Endothelial cell of umbilical vein (primary cell): Measurements from ENCODE around the gene LYRM9. TPM values are rescaled to one million over a fixed set of nuclear protein-coding genes. Genes with fewer than 3 reads are reported as not detected.

Source experiments
- BruUV-seq: library from RNA; stranded (reverse); fragments of 400-500 nt; replicated peaks from 2 replicates; lab custom pipeline; 2021; lab: Mats Ljungman, UMichigan
- CTCF ChIA-PET: fragments of 300-600, 350-600 bp; sonication (Branson Sonifier 250); formaldehyde crosslinking; loops from one replicate; lab custom pipeline; 2021; ENCODE audit warnings: antibody characterized with exemption, inconsistent platforms; lab: Charles Lee
- POLR2A ChIA-PET: fragments of 300-600, 350-600 bp; sonication (Branson Sonifier 250); formaldehyde crosslinking; loops from one replicate; lab custom pipeline; 2021; ENCODE audit warnings: antibody characterized with exemption, inconsistent platforms; lab: Charles Lee
- DNase-seq: peaks from one replicate; pipeline ENCODE4 v3.0.0-alpha.2; 2011; ENCODE audit warnings: low read depth, low spot score
- FAIRE-seq: peaks from 2 replicates; lab custom pipeline; 2011; peaks lifted over from hg19 to GRCh38; lab: Jason Lieb, UNC
- H2AFZ ChIP-seq: 2 replicates; pipeline ENCODE4 v1.6.0; 2012; ENCODE audit warnings: low read depth, low read length, control low read depth, inconsistent platforms
- H3K27ac ChIP-seq: 2 replicates; pipeline ENCODE4 v1.5.1; 2011; ENCODE audit warnings: low read depth, mild to moderate bottlenecking, control low read depth, low read length, moderate library complexity; ENCODE audit not compliant: insufficient read depth
- H3K27me3 ChIP-seq, 2 experiments: 2 replicates each; pipeline versions ENCODE4 v1.6.0 to v1.6.1; 2011; ENCODE audit warnings: low read length in 2 of 2, mixed read lengths in 1 of 2; ENCODE audit not compliant: control insufficient read depth in 2 of 2, insufficient read depth in 2 of 2
- H3K36me3 ChIP-seq, 2 experiments: 2 replicates in 1 of 2; 3 replicates in 1 of 2; pipeline ENCODE4 v1.5.1; 2011; ENCODE audit warnings: low read length in 2 of 2, mild to moderate bottlenecking in 1 of 2, moderate library complexity in 1 of 2; ENCODE audit not compliant: control insufficient read depth in 2 of 2, insufficient read depth in 2 of 2; ENCODE audit errors: extremely low read depth in 1 of 2
- H3K4me1 ChIP-seq: 3 replicates; pipeline ENCODE4 v1.5.1; 2011; ENCODE audit warnings: mild to moderate bottlenecking, low read length; ENCODE audit not compliant: control insufficient read depth, insufficient read depth; ENCODE audit errors: extremely low read depth
- H3K4me2 ChIP-seq: 2 replicates; pipeline ENCODE4 v1.6.1; 2011; ENCODE audit warnings: low read length, control low read depth, mixed read lengths; ENCODE audit not compliant: insufficient read depth
- H3K4me3 ChIP-seq, 3 experiments: fragments of 200-600 bp in 1 of 3; sonication (generic), shearing (Covaris generic) in 1 of 3; replicated peaks in 1 of 3; 2 replicates each; pipeline ENCODE4 v1.5.1; 2011 to 2016; ENCODE audit warnings: control low read depth in 3 of 3, low read length in 3 of 3, mild to moderate bottlenecking in 2 of 3, inconsistent platforms in 1 of 3, low read depth in 1 of 3, moderate library complexity in 1 of 3; ENCODE audit not compliant: insufficient read depth in 1 of 3
- H3K79me2 ChIP-seq: 2 replicates; pipeline ENCODE4 v1.6.0; 2012; ENCODE audit warnings: low read length, inconsistent platforms; ENCODE audit not compliant: control insufficient read depth, insufficient read depth
- H3K9ac ChIP-seq: replicated peaks from 2 replicates; pipeline ENCODE3; 2011; ENCODE audit warnings: low read length, control low read depth; ENCODE audit not compliant: insufficient read depth; ENCODE audit errors: extremely low read depth
- H3K9me1 ChIP-seq: replicated peaks from 3 replicates; pipeline ENCODE4 v1.6.0; 2011; ENCODE audit warnings: mild to moderate bottlenecking, low read length; ENCODE audit not compliant: control insufficient read depth, insufficient read depth; ENCODE audit errors: extremely low read depth
- H3K9me3 ChIP-seq: replicated peaks from 2 replicates; pipeline ENCODE4 v1.5.1; 2012; ENCODE audit warnings: low read length, inconsistent platforms; ENCODE audit not compliant: control insufficient read depth, insufficient read depth
- H4K20me1 ChIP-seq: replicated peaks from 2 replicates; pipeline ENCODE3; 2011; ENCODE audit warnings: mild to moderate bottlenecking, low read length; ENCODE audit not compliant: control insufficient read depth, insufficient read depth; ENCODE audit errors: extremely low read depth
- CTCF ChIP-seq, 2 donors: IDR thresholded peaks; 1 replicate in 1 of 2; 2 replicates in 1 of 2; pipeline ENCODE4 v1.5.1; 2011; ENCODE audit warnings: low read length in 2 of 2, mild to moderate bottlenecking in 2 of 2, moderate library complexity in 2 of 2, control low read depth in 1 of 2, inconsistent platforms in 1 of 2, low read depth in 1 of 2; ENCODE audit not compliant: insufficient read depth in 1 of 2; ENCODE audit errors: extremely low read depth in 1 of 2
- EZH2 ChIP-seq: IDR thresholded peaks from 2 replicates; pipeline ENCODE4 v1.6.1; 2012; ENCODE audit warnings: borderline replicate concordance, low read depth, mild to moderate bottlenecking, moderate library complexity, low read length, inconsistent platforms; ENCODE audit not compliant: severe bottlenecking
- FOS ChIP-seq: IDR thresholded peaks from 2 replicates; pipeline ENCODE4 v1.6.1; 2011; ENCODE audit warnings: mild to moderate bottlenecking, low read length, moderate library complexity, borderline replicate concordance; ENCODE audit not compliant: insufficient read depth
- GATA2 ChIP-seq: IDR thresholded peaks from 2 replicates; pipeline ENCODE4 v1.7.0; 2011; ENCODE audit warnings: low read depth, mild to moderate bottlenecking, moderate library complexity, mixed read lengths, low read length; ENCODE audit not compliant: insufficient read length, insufficient read depth
- JUN ChIP-seq: IDR thresholded peaks from 2 replicates; pipeline ENCODE4 v1.6.1; 2011; ENCODE audit warnings: borderline replicate concordance, low read depth; ENCODE audit not compliant: insufficient read length, insufficient read depth
- MAX ChIP-seq: IDR thresholded peaks from 2 replicates; pipeline ENCODE4 v1.6.1; 2011; ENCODE audit not compliant: insufficient read depth, insufficient read length
- MYC ChIP-seq: IDR thresholded peaks from one replicate; pipeline ENCODE4 v1.6.1; 2011; ENCODE audit warnings: mild to moderate bottlenecking, low read depth, low read length
- POLR2A ChIP-seq: IDR thresholded peaks from 2 replicates; pipeline ENCODE4 v1.6.1; 2012; ENCODE audit warnings: low read depth, mild to moderate bottlenecking, control low read depth, low read length
- POLR2AphosphoS5 ChIP-seq: IDR thresholded peaks from 2 replicates; pipeline ENCODE4 v1.6.1; 2012; ENCODE audit warnings: low read depth, mild to moderate bottlenecking, control low read depth, low read length, moderate library complexity; ENCODE audit not compliant: insufficient read depth
- dilution Hi-C: fragments of 300-500 bp; cut with MboI; formaldehyde crosslinking; loops from one replicate; pipeline ENCODE4 v1.15.0; 2019; ENCODE audit warnings: low sequenced_read_pairs; ENCODE audit not compliant: extremely low pct_ligation_motif_present
- intact Hi-C: fragments of 100-400 bp; cut with micrococcal nuclease; formaldehyde crosslinking; loops from one replicate; pipeline ENCODE4 v1.10.0; 2022
- polyA plus RNA-seq, 4 experiments: library from polyadenylated mRNA; depleted of rRNA in 3 of 4; stranded (reverse) in 3 of 4; unstranded in 1 of 4; fragments of >200 nt; gene quantifications; 2 replicates each; pipeline versions ENCODE4 v1.2.1 to v1.2.3, GENCODE V29; 2011 to 2012; ENCODE audit warnings: missing spikeins in 1 of 4
- total RNA-seq: library from RNA; stranded (reverse); gene quantifications from 2 replicates; pipeline ENCODE4 v1.2.3, GENCODE V29; 2021

The LYRM9 gene
- total and polyA plus RNA-seq, 2 donors (not counting 3 experiments of a cell fraction or from before 2014, with no cell fraction given), result 3.0 to 4.0 TPM

GRCh38 chr17:27904114-27904513 lies 10.9 kb upstream of the LYRM9 start:
- FAIRE-seq, result no peak
- no peaks in the 10 kb centered on the region for H4K20me1 ChIP-seq
- H3K4me3 ChIP-seq, result no peak overlapping the region
- no peak overlapping the region for H3K9ac ChIP-seq
- BruUV-seq, result no TSS peak
- H3K27ac ChIP-seq, result no peak overlapping the region
- H3K79me2 ChIP-seq, result no peaks in the 10 kb centered on the region
- TF ChIP-seq MAX (no peak), JUN (no peak), EZH2 (no peak), POLR2A (no peak), POLR2AphosphoS5 (no peak), CTCF (IDR thresholded peaks at IDR 0.05; ENCODE audit: extremely low read depth in 1 of 2, insufficient read depth in 1 of 2, low read depth in 1 of 2, low read length in 2 of 2) (no peak)
- no peaks in the 10 kb centered on the region for H3K9me3 ChIP-seq
- H3K27me3 ChIP-seq, result peaks cover 5 to 21% of the 10 kb centered on the region in 2 experiments
- no peaks in the 10 kb centered on the region for H3K9me1 ChIP-seq
- H3K36me3 ChIP-seq, result no peaks in the 10 kb centered on the region
- no peak overlapping the region for H3K4me2 ChIP-seq
- no peak for DNase-seq
- no peak overlapping the region for H2AFZ ChIP-seq
- POLR2A ChIA-PET, result no interaction called here
- no peaks in the 10 kb centered on the region for H3K4me1 ChIP-seq
- intact Hi-C loops, result no loop called here
- dilution Hi-C loops, result no loop called here
- CTCF ChIA-PET, result interaction anchor here (3.2 kb wide), 1 partner anchor 11 kb away, joined by 11 read pairs; the partner anchor contains the start of gene LYRM9

GRCh38 chr17:27899525-27899924 lies 6.4 kb upstream of the LYRM9 start:
- no peaks in the 10 kb centered on the region for H3K9me1 ChIP-seq
- DNase-seq, result no peak
- H3K9me3 ChIP-seq, result no peaks in the 10 kb centered on the region
- H3K79me2 ChIP-seq, result no peaks in the 10 kb centered on the region
- H2AFZ ChIP-seq, result no peak overlapping the region
- ChIA-PET CTCF (no interaction called here), POLR2A (no interaction called here)
- no peaks in the 10 kb centered on the region for H3K4me1 ChIP-seq
- no peaks in the 10 kb centered on the region for H3K36me3 ChIP-seq
- H3K9ac ChIP-seq, result no peak overlapping the region
- no peak overlapping the region for H3K4me2 ChIP-seq
- H3K27me3 ChIP-seq, result peaks cover 8 to 28% of the 10 kb centered on the region in 2 experiments
- no peaks in the 10 kb centered on the region for H4K20me1 ChIP-seq
- no peak for FAIRE-seq
- TF ChIP-seq JUN (no peak), GATA2 (no peak), MYC (no peak), EZH2 (no peak), MAX (no peak), FOS (no peak), POLR2AphosphoS5 (no peak), POLR2A (no peak), CTCF (IDR thresholded peaks at IDR 0.05; ENCODE audit: extremely low read depth in 1 of 2, insufficient read depth in 1 of 2, low read depth in 1 of 2, low read length in 2 of 2) (no peak)
- no peak overlapping the region for H3K4me3 ChIP-seq
- dilution Hi-C loops, result no loop called here
- H3K27ac ChIP-seq, result no peak overlapping the region
- no TSS peak for BruUV-seq
- intact Hi-C loops, result no loop called here
